OCI-LY1 (cell line): ENCODE results near the gene CDK5R2.

Experiments
- H2AFZ ChIP-seq: fragments of 200-600 bp; sonication (generic), shearing (Covaris generic); 2 replicates; pipeline ENCODE4 v1.6.0; 2014; ENCODE audit warnings: antibody characterized with exemption, mild to moderate bottlenecking, low read length
- H3F3A ChIP-seq: fragments of 200-600 bp; sonication (generic), shearing (Covaris generic); 2 replicates; pipeline ENCODE4 v1.6.0; 2014; ENCODE audit warnings: mild to moderate bottlenecking, antibody characterized with exemption, low read length, moderate library complexity; ENCODE audit not compliant: insufficient read depth
- H3K27ac ChIP-seq: fragments of 200-600 bp; sonication (generic); 2 replicates; pipeline ENCODE4 v1.5.1; 2014; ENCODE audit warnings: low read length, mixed run types, mild to moderate bottlenecking, low read depth; ENCODE audit not compliant: poor library complexity, severe bottlenecking
- H3K27me3 ChIP-seq: fragments of 200-600 bp; sonication (generic); 2 replicates; pipeline ENCODE4 v1.6.0; 2014; ENCODE audit warnings: antibody characterized with exemption, mild to moderate bottlenecking, low read length, moderate library complexity; ENCODE audit not compliant: insufficient read depth
- H3K36me3 ChIP-seq: fragments of 200-600 bp; sonication (generic); 2 replicates; pipeline ENCODE4 v1.6.1; 2014; ENCODE audit warnings: mild to moderate bottlenecking, antibody characterized with exemption, low read length, moderate library complexity, mixed read lengths; ENCODE audit not compliant: insufficient read depth
- H3K4me1 ChIP-seq: fragments of 200-600 bp; sonication (generic); 2 replicates; pipeline ENCODE4 v1.5.1; 2014; ENCODE audit warnings: mild to moderate bottlenecking, low read length, moderate library complexity; ENCODE audit not compliant: insufficient read depth, severe bottlenecking
- H3K4me2 ChIP-seq: fragments of 200-600 bp; sonication (generic), shearing (Covaris generic); 2 replicates; pipeline ENCODE4 v1.6.1; 2014; ENCODE audit warnings: low read length
- H3K4me3 ChIP-seq: fragments of 200-600 bp; sonication (generic); 2 replicates; pipeline ENCODE4 v1.5.1; 2014; ENCODE audit warnings: low read length, low read depth, mild to moderate bottlenecking, mixed read lengths; ENCODE audit not compliant: poor library complexity, severe bottlenecking
- H3K79me2 ChIP-seq: fragments of 200-600 bp; shearing (Covaris generic); 2 replicates; pipeline ENCODE4 v1.6.1; 2016; ENCODE audit warnings: mixed run types, low read length, mixed read lengths; ENCODE audit not compliant: insufficient read depth
- H3K9ac ChIP-seq: fragments of 200-600 bp; sonication (generic), shearing (Covaris generic); 2 replicates; pipeline ENCODE4 v1.6.1; 2014; ENCODE audit warnings: mild to moderate bottlenecking, low read length, mixed read lengths
- H3K9me2 ChIP-seq: fragments of 200-600 bp; sonication (generic), shearing (Covaris generic); 2 replicates; pipeline ENCODE4 v1.6.1; 2014; ENCODE audit warnings: low read depth, mild to moderate bottlenecking, low read length, mixed read lengths
- H3K9me3 ChIP-seq: fragments of 200-600 bp; shearing (Covaris generic); 2 replicates; pipeline ENCODE4 v1.6.1; 2014; ENCODE audit warnings: low read length, mixed read lengths
- H4K20me1 ChIP-seq: fragments of 200-600 bp; sonication (generic), shearing (Covaris generic); 2 replicates; pipeline ENCODE4 v1.6.0; 2016; ENCODE audit warnings: mild to moderate bottlenecking, low read length; ENCODE audit not compliant: insufficient read depth
- EZH2 ChIP-seq: fragments of 200-600 bp; sonication (generic), shearing (Covaris generic); IDR thresholded peaks from 2 replicates; pipeline ENCODE4 v1.8.0; 2017; ENCODE audit warnings: borderline replicate concordance, mixed run types, mild to moderate bottlenecking, antibody characterized with exemption, low read length, moderate library complexity, mixed read lengths
- TF ChIP-seq, protein P1 (sequence below): fragments of 200-600 bp; sonication (generic), shearing (Covaris generic); IDR thresholded peaks from 2 replicates; pipeline ENCODE4 v1.5.1; 2017; ENCODE audit warnings: mild to moderate bottlenecking, antibody characterized with exemption, low read length, moderate library complexity, mixed read lengths

CDK5R2 gene

GRCh38 chr2:218998414-218999002 is 39.0 kb downstream of the CDK5R2 start:
- H4K20me1 ChIP-seq: no peaks in the 10 kb centered on the region
- no peak overlapping the region for H3K9ac ChIP-seq
- peaks cover 9% of the 10 kb centered on the region for H3K27me3 ChIP-seq

GRCh38 chr2:218999021-218999880 is 39.8 kb downstream of the CDK5R2 start:
- Histone ChIP-seq H3K4me3 (no peak overlapping the region), H3K4me1 (peaks cover 4% of the 10 kb centered on the region), H3K36me3 (no peaks in the 10 kb centered on the region), H3F3A (no peaks in the 10 kb centered on the region), H3K79me2 (no peaks in the 10 kb centered on the region), H3K27me3 (peaks cover 9% of the 10 kb centered on the region), H3K4me2 (no peak overlapping the region), H3K27ac (no peak overlapping the region), H2AFZ (no peak overlapping the region), H3K9me3 (no peaks in the 10 kb centered on the region), H4K20me1 (no peaks in the 10 kb centered on the region), H3K9ac (no peak overlapping the region), H3K9me2 (no peaks in the 10 kb centered on the region)
- TF ChIP-seq EZH2: no peak
- TF ChIP-seq, protein P1, sequence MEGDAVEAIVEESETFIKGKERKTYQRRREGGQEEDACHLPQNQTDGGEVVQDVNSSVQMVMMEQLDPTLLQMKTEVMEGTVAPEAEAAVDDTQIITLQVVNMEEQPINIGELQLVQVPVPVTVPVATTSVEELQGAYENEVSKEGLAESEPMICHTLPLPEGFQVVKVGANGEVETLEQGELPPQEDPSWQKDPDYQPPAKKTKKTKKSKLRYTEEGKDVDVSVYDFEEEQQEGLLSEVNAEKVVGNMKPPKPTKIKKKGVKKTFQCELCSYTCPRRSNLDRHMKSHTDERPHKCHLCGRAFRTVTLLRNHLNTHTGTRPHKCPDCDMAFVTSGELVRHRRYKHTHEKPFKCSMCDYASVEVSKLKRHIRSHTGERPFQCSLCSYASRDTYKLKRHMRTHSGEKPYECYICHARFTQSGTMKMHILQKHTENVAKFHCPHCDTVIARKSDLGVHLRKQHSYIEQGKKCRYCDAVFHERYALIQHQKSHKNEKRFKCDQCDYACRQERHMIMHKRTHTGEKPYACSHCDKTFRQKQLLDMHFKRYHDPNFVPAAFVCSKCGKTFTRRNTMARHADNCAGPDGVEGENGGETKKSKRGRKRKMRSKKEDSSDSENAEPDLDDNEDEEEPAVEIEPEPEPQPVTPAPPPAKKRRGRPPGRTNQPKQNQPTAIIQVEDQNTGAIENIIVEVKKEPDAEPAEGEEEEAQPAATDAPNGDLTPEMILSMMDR: no peak

More at GRCh38 chr2:218998414-218999002, 39.0 kb downstream of the CDK5R2 start:
- Histone ChIP-seq H3K36me3 (no peaks in the 10 kb centered on the region), H3K4me2 (no peak overlapping the region), H3K4me3 (no peak overlapping the region), H3K27ac (no peak overlapping the region), H2AFZ (no peak overlapping the region), H3F3A (no peaks in the 10 kb centered on the region), H3K9me2 (no peaks in the 10 kb centered on the region), H3K4me1 (peaks cover 4% of the 10 kb centered on the region), H3K9me3 (no peaks in the 10 kb centered on the region), H3K79me2 (no peaks in the 10 kb centered on the region)
- no peak for TF ChIP-seq EZH2
- TF ChIP-seq, protein P1: no peak

DNA sequence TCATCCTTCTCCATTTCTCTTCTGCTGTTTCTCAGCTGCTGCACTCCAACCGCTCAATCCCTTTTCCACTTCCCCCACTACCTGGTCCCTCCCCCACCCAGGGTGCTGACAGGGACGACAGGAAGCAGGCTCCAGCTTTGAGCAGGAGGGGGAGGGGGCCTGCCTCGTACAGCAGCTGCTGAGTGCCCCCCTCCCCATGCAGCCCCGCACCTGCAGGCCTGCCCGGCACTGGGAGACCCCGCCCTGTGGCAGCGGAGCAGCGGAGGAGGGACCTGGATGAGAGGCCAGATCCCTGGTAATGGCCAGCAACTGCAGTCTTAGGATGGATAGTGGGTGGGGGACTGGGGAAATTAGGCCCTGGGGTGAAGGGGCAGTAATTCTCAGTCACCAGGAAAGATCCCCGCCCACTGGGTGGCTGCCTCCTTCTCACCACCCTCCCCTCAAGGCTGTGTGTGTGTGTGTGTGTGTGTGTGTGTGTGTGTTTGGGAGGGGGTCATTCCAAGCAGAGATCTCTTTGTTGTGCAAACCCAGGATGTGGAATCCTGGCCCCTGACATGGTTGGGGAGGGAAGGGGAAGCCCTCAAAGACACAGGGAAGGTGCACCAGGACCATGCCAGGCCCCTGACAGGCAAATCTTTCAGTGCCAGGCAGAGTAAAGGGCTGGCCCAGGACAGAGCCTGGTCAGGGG is 40.6 kb downstream of the CDK5R2 start:
- Histone ChIP-seq H3F3A (no peaks in the 10 kb centered on the region), H3K9me3 (no peaks in the 10 kb centered on the region), H3K9me2 (no peaks in the 10 kb centered on the region), H3K4me2 (no peak overlapping the region), H3K4me1 (peaks cover 4% of the 10 kb centered on the region), H3K27ac (no peak overlapping the region), H3K4me3 (no peak overlapping the region), H3K79me2 (no peaks in the 10 kb centered on the region), H4K20me1 (no peaks in the 10 kb centered on the region), H3K9ac (no peak overlapping the region), H2AFZ (no peak overlapping the region), H3K36me3 (no peaks in the 10 kb centered on the region), H3K27me3 (peaks cover 9% of the 10 kb centered on the region)
- TF ChIP-seq, protein P1: no peak
- no peak for TF ChIP-seq EZH2
